GM21528 (cell line): Measurements from ENCODE around the gene ACAA1.

Source experiments
- ATAC-seq: cut with Tn5 transposase; IDR thresholded peaks from one replicate; pipeline ENCODE4 v1.9.1; 2021; ENCODE audit warnings: mild to moderate bottlenecking, moderate library complexity; ENCODE audit not compliant: unreplicated experiment, low FRiP score

Gene ACAA1

DNA sequence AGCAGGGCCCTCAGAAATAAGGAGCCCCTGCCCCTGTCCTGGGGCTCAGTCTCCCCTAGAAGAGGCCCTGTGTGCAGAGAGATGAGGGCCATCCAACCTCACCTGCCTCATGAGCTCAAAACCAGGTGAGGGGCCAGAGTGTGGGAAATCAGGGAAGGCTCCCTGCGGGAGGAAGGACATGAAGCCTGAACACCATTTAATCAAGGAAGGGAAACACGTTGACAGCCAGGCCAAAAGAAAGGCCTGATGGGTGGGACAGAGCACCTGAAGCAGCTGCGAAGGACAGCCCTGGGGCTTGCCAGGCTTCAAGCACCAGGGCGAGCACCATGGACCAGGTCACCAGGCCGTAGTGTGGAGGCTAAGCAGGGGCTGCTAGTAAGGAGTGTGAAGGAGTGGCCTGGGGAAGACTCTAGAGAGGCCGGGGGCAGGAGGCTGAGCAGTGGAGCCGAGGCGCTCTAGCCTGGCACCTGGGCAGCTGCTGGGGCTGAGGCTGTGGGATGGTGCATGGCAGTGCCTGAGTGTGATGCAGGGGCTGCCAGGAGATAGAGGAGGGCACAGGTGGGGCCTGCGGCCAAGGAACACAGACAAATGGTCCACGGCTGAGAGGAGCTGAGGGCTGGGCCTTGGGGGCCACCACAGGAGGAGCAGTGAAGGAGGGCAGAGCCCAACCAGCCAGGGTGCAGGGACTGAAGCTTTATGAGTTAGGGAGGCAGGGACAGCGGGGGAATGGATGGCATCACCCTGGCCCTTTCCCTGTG is 16.1 kb downstream of the ACAA1 start:
- no peak for ATAC-seq

DNA sequence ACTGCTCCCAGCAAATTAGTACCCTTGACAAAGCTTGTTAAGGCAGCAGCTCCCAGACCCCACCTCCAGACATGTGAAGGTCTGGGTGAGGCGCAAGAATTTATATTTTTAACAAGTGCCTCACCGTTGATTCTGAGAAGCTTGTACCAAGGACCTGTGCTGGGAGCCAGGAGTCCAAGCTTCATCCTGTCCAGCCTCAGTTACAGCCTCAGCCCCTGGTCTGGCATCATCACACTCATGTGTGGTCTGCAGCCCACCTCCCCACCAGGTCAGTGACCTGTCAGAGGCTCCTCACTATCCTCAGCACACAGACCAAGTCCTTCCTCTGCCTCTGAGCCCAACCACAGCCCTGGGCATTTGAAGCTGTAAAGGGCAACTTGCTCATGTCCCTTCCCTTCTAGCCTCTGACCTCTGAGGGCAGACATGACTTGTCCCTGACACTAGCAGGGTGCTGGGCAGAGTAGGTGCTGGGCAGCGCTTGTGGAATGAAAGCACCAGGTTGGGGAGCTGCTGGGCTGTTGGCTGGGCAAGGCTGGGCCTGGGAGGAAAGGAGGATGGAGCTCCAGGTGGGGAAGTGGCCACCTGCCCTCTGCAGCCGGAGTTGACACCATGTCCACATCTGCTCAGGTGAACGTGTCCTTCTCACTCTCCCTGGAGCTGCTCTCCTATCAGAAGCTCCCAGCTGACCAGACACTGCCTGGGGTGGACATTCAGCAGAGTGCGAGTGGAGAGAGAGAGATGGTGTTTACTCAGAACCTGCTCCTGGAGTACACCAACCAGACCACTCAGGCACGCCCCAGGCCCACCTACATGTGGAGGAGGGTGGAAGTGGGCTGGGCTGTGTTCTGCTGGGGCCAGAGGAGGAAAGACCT is 16.9 kb downstream of the ACAA1 start:
- ATAC-seq = no peak

DNA sequence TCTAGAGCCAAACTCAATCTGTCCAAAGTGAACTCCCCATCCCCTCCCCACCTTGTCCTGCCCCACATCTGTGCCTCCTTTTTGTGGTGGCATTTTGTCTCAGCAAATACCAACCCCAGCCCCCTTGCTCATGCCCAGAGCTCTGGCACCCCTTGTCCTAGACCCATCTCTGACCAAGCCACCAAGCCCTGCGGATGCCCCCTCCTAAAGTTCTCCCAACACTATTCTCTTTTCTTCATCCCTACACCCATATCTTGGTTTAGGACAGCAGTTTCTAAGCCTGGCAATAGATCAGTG is 17.7 kb downstream of the ACAA1 start:
- ATAC-seq = no peak

DNA sequence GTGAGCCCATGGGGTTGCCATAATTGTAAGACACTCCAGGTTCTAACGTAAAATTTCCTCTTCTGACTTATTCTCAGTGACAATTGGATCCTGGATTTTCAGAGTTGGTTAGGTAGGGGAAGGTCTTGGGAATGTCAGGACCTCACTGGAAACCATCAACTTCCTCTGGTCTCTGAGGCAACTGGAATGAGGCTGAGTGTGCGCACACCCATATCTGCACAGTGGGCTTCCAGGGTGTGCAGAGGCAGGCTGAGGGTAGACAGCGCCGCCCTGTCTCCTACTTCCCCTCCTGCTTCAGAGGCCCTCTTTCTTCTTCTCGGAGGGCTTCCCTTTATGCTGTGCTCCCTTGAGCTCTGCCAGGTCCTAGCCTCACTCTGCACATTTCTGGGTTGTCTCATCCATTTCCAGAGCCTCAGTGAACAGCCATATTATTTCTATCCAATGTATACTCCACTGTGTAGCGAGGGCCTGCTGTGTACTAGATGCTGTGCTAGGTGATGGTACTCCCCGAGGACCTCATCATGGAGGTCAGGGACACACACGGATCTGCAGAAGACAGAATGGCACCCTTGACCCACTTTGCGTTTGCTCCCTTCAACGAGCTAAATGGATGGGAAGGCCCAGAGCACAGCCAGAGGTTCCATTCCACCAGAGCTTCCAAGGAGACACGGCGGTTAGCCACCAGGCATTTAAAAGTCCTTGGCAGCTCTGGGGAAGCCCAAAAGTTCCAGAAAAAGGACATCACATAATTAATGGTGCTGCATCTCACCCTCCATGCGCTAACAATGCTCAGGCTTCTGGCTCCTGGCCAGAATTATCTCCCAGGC is 18.3 kb downstream of the ACAA1 start:
- no peak for ATAC-seq

DNA sequence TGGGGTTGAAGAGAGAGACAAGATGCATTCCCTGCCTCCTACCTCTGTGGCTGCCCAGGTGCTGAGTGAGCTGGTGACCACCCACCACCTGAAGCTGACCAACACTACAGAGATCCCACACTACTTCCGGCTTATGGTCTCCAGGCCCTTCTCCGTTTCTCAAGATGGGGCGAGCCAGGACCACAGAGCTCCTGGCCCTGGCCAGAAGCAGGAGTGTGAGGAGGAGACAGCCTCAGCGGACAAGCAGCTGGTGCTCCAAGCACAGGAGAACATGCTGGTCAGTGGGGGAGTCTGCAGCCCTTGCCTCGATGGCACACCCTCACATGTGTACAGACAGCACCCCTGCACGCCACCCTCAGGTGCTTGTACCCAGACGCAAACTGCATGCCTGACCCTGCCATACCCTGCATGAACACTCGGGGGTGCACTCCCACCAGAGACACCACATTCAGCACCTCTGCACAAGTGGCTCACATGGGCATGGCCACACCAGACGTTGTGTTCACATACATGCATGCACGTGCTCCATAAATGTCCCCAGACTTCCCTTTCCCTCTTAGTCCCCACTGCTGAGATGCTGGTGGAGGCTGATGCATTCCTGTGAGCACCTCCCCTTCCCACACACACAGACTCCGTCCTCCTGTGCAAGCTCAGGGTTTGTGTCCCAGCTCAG is 19.0 kb downstream of the ACAA1 start:
- peak; percentile 54 for ATAC-seq

DNA sequence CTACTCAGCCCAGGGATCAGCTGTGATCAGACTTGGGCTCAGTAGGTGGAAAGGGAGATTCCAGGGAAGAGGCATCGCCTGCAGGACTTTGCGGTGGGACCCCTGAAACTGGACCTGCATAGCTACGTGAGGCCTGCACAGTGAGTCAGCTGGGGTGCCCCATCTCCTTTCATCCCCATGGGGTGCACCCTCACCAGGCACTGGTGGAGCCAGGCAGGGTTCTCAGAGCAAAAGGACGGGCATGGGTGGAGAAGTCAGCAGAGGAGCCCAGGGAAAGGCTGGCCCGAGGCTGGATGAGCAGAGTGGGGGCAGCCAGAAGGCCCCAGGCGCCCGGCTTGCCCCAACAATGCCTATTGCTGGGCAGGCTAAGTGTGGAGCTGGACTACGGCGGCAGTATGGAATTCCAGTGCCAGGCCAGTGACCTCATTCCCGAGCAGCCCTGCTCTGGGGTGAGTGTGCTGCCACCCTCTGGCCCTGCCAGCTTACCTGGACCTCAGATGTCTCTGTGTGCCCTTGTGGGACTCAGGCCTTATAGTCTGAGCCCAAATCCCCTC is 19.7 kb downstream of the ACAA1 start:
- no peak for ATAC-seq

DNA sequence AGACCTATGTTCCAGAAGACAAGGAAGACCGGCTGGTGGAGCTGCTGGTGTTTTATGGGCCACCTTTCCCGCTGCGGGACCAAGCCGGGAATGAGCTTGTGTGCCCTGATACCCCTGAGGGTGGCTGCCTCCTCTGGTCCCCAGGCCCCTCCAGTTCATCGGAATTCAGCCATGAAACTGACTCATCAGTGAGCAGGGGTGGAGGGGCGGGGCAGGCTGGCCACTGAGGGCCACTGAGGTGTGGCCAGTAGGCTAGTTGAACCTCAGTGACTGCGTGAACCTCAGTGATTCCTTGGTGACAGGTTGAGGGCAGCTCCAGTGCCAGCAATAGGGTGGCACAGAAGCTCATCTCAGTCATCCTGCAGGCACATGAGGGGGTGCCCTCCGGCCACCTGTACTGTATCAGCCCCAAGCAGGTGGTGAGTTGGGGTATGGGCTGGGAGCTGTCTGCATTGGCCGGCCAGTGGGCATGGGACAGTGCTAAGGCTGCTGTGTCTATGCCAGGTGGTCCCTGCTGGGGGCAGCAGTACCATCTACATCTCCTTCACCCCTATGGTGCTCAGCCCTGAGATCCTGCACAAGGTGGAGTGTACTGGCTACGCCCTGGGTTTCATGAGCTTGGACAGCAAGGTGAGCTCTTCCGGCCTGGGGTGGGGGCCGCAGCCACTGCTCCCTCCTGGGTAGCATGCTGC is 20.3 kb downstream of the ACAA1 start:
- no peak for ATAC-seq

DNA sequence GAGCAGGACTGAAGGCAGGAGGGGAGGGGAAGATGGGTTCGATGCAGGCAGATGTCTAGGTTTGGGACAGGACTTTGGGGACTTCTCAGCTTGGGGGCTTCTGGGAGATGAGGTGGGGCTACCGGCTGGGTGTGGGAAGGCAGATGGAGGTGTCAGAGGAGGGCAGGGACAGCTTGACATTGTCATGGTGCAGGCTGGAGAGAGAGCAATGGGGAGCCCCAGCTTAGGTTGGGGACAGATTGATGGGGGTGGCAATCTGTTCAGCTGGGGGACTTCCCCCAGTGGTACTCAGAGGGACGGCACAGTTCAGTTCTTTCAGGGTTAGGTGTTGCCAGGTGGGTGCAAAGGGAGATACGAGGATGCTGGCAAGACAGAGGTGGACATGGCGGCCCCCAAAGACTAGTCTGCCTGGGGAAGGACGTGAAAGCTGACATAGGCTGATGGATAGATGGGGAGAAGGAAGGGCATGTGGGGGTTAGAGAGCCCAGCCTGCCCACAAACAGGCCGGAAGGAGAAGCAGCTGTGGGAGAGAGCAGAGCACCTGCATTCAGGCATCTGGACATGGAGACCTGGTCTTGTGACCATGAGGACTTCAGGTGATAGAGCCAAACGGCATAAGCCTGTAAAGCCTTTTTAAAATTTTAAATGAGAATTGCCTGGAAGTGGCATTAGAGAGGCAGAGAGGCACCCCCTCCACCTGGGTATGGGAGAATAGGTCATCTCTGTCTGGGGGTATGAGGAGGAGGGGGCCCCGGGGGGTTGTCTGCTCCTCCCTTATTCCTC is 21.1 kb downstream of the ACAA1 start:
- no peak for ATAC-seq

DNA sequence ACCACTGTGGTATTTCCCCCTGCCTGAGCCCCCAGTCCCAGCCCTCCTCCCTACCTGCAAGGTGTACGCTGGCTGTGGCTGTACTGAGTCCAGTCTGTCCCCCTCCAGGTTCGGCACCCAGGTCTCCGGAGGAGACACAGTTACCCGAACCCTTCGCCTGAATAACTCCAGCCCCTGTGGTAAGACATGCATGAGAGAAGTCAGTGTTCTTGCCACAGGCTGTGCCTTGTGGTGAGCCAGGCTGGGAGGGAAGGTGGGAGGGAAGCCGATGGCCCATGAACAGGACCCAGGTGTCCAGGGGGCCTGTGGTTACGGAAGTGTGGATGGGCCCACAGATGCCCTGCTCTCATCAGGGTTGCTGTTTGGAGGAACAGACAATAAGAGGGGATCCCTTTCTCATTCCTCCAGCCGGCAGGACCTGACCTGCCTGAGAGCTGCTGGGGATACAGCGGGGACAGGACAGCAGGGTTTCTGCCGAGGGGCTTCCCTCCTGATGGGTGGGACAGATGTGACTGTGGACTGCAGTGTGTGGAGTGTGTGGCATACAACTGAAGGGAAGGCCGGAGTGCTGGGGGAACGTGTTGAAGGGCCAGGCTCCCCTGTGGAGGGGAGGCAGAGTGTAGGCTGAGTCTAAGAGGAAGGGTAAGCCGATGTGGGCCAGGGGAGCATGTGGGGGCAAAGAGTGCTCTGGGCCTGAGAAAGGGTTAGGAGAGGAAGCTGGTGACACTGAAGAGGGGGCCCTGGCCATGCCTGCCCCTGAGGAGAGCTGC is 21.9 kb downstream of the ACAA1 start:
- no peak for ATAC-seq

DNA sequence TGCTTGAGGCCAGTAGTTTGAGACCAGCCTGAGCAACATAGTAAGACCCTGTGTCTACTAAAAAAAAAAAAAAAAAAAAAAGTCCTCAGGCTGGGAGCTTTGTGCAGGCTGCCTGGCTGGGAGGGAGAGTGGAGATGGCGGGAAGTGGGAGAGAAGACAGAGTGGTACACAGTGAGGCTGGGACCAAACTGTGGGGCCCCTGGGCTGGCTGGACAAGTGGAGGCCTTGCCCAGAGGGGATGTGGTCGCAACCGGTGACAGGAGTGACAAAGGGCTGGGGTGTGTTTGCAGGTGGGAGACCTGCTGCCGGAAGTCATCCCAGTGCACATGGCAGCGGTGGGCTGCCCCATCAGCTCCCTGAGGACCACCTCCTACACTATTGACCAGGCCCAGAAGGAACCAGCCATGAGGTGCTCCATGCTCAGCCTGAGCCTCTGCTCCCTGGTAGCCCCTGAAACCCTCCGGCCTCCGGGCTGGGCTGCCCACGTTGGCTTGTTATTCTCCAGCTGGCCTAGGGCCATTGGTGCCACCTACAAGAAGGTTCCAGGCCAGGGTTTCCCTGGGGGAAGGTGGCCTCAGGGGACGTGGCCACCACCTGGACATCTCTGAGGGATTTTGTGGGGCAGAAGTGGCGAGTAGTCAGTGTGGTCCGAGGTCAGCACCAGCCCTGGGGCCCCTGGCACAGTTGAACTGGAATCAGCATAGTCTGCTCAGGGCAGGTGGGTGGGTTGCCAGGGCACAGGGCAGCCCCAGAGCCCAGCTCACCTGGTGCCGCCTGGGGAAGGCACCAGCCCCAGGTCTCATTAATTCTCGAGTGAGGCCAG is 22.7 kb downstream of the ACAA1 start:
- ATAC-seq = no peak

DNA sequence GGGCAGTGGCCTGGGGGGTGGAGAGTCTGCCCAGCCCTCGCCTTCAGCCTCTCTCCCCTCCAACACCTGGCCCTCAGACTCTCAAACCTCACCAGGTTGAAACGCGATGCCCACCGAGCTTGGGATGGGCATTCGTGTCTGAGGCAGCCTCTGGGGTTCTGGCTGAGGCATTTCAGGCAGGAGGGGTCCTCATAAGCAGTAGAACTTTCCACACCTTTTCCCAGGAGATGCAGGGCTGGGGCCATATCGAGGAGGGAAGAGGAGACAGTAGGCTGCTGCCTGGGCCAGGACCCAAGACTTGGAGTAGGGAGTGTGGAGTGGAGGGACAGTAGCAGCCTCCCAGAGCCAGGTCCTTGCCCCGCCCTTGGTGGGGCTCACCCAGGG is 24.6 kb downstream of the ACAA1 start:
- ATAC-seq = no peak

DNA sequence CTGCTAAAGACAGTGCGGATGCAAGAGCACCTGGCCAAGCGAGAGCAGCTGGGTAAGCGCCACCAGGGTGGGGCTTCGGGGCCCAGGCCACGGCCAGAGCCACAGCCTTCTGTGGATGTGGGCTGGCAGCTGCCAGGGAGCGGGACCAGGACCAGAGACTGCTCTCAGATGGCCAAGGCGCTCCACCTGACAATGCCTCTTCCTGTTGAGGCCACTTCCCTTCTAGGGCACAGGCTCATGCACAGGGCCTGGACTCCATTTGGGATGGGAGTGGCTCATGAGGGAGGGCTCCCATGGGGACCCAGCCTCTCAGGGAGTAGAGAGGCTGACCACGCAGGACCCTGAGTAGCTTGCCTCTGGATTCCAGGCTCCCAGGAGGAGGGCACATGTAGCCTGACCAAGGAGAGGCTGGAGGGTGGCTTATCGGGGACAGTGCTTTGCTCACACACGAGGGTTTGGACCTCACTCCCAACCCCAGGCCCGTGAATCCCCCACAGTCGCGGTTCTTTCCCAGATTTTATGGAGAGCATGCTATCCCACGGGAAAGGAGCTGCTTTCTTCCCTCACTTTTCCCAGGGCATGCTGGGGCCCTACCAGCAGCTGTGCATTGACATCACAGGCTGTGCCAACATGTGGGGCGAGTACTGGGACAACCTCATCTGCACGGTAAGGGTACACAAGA is 25.1 kb downstream of the ACAA1 start:
- ATAC-seq = no peak

DNA sequence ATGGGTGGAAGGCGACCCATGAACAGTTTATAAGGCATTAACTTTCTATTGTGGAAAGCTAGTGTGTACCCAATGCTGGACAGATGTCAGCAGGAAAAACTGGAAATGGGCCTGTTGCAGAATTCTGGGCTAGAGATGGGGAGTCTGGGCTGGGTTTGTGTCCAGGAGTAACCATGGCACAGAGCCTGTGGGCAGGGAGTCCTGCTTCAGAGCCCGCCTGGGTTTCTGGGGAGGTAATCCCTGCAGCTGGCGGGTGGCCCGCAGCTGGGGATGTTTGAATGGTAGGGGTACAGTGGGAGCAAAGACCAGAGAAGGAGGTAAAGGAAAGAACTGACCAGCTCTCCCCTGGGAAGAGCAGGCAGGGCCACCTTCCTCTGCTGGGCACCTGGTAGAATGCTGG is 25.7 kb downstream of the ACAA1 start:
- ATAC-seq = no peak

DNA sequence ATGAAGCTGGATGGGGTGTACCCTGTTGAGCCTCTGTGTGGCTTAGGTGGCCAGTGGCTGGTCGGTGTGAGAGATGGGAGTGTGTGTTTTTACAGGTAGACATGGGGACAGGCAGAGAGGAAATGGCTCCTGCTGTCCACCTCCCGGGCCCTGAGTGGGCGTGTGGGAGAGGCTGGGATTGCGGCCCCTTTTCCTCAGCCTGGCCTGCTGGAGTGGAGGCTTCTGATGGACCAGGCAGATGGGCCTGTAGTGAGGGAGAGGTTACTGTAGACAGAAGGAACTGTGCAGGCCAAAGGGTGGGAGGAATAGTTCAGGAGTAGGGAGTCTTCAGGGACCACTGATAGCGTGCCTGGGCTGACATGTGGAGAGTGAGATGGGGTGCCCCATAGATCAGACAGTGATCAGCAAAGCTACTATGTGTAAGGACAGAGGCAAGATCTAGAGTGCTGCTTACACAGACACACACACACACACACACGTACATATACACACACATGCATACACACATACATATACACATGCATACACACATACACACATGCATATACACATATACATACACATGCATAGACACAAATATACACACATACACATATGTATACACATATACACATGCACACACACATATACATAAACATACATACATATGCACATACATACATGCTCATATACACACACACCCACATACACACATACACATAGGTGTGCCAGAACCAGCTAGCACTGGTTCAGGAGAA is 26.4 kb downstream of the ACAA1 start:
- no peak for ATAC-seq

DNA sequence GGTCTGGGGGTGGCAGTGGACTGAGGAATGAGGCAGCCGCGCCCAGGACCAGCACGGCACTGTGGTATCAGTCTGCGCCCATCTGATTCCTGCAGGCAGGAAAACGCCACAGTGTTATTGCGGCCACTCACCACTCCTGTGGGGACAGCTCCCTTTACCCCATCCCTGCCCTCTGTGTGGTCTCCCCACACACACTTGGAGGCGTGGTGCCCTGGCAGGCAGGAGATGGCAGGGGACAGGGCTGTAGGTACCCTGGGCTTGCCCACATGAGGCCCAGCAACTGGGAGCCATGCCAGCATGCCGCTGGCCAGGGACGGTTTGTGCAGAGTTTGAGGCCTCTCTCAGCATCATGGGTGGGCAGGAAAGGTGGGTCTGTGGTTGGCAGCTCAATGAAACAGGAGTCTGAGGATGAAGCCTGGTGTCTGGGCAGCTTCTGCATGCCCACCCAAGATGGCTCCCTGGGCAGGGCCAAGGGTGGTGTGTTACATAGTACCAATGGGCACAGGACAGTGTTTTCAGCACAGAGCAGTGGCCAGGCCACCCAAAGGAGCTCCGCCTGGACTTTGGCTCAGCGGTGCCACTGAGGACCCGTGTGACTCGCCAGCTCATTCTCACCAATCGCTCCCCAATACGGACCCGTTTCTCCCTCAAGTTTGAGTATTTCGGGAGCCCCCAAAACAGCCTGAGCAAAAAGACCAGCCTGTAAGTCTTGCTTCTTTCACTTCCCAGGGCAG is 27.2 kb downstream of the ACAA1 start:
- no peak for ATAC-seq
